Spleen (tissue), 11 donors: Measurements from ENCODE around the gene UBAC1. TPM values are rescaled to one million over a fixed set of nuclear protein-coding genes. Genes with fewer than 3 reads are reported as not detected.
"Not testable (repeated sequence)": the region's sequence is repeated elsewhere in the genome, so short reads cannot be mapped to it uniquely, and the experiment has no call there.

Experiments
- DNase-seq: peaks from one replicate; pipeline ENCODE4 v3.0.0-alpha.2; 2020
- H3K27ac ChIP-seq, 8 donors: fragments of 200-600 bp; sonication (generic) in 7 of 8; 1 replicate in 4 of 8; 2 replicates in 4 of 8; pipeline versions ENCODE4 v1.5.0 to v1.8.0; 2016 to 2021; ENCODE audit warnings: inconsistent platforms in 4 of 8, mild to moderate bottlenecking in 4 of 8, moderate library complexity in 1 of 8
- H3K27me3 ChIP-seq, 7 donors: fragments of 200-600 bp; sonication (generic) in 6 of 7; replicated peaks in 1 of 7; 1 replicate in 4 of 7; 2 replicates in 3 of 7; pipeline versions ENCODE4 v1.5.0 to v1.8.0; 2016 to 2021; ENCODE audit warnings: inconsistent platforms in 3 of 7, mild to moderate bottlenecking in 1 of 7
- H3K36me3 ChIP-seq, 6 donors: fragments of 200-600 bp; sonication (generic) in 5 of 6; 1 replicate in 4 of 6; 2 replicates in 2 of 6; pipeline versions ENCODE4 v1.5.0 to v1.8.0; 2016 to 2021; ENCODE audit warnings: inconsistent platforms in 2 of 6
- H3K4me1 ChIP-seq, 6 donors: fragments of 200-600 bp; sonication (generic) in 5 of 6; 1 replicate in 3 of 6; 2 replicates in 3 of 6; pipeline versions ENCODE4 v1.5.0 to v1.8.0; 2016 to 2021; ENCODE audit warnings: inconsistent platforms in 3 of 6
- H3K4me3 ChIP-seq, 8 donors: fragments of 200-600 bp; sonication (generic) in 7 of 8; 1 replicate in 4 of 8; 2 replicates in 4 of 8; pipeline versions ENCODE4 v1.5.0 to v1.8.0; 2016 to 2021; ENCODE audit warnings: inconsistent platforms in 4 of 8, mild to moderate bottlenecking in 4 of 8, moderate library complexity in 2 of 8
- H3K9me3 ChIP-seq, 8 donors: fragments of 200-600 bp; sonication (generic) in 7 of 8; 1 replicate in 4 of 8; 2 replicates in 4 of 8; pipeline versions ENCODE4 v1.5.0 to v1.8.0; 2016 to 2021; ENCODE audit warnings: inconsistent platforms in 4 of 8
- CTCF ChIP-seq, 11 experiments: fragments of 200-600 bp in 7 of 11; fragments of 450-650 bp in 4 of 11; sonication (generic) in 4 of 11; IDR thresholded peaks in 8 of 11; conservative IDR thresholded peaks in 3 of 11; 1 replicate in 7 of 11; 2 replicates in 4 of 11; pipeline versions ENCODE4 v1.4.0 to v1.8.0; 2016 to 2021; ENCODE audit warnings: antibody characterized with exemption in 11 of 11, inconsistent platforms in 4 of 11, mild to moderate bottlenecking in 1 of 11
- POLR2A ChIP-seq, 3 donors: fragments of 450-650 bp; IDR thresholded peaks; one replicate each; pipeline ENCODE4 v1.5.1; 2017; ENCODE audit warnings: antibody characterized with exemption in 3 of 3, mild to moderate bottlenecking in 1 of 3
- POLR2AphosphoS5 ChIP-seq, 3 donors: sonication (generic); formaldehyde crosslinking; IDR thresholded peaks; one replicate each; pipeline ENCODE4 v1.5.1; 2017; ENCODE audit warnings: antibody characterized with exemption in 3 of 3
- WGBS, 5 donors: extraction: QIAGEN DNeasy Blood & Tissue Kit in 3 of 5; methylation state at CpG; one replicate each; pipeline versions ENCODE4 v1.1.5 to v1.1.7; 2013 to 2018; 5-methylcytosine and 5-hydroxymethylcytosine counted together
- intact Hi-C: fragments of 100-400 bp; cut with DNase I; formaldehyde crosslinking; loops from one replicate; pipeline ENCODE4 v1.15.0; 2023; ENCODE audit warnings: low total_unique reads
- polyA plus RNA-seq, 3 donors: library from polyadenylated mRNA; stranded (reverse); fragments of 200-250 nt; gene quantifications; one replicate each; pipeline ENCODE4 v1.2.1, GENCODE V29; 2013
- total RNA-seq, 7 donors: library from RNA; depleted of rRNA in 3 of 7; stranded (reverse); fragments of >200 nt in 3 of 7; fragmentation: NEBNext Ultra II Directional in 4 of 7; extraction: Animal tissue kit (Norgen Biotek cat#: 25700) in 4 of 7; gene quantifications; one replicate each; pipeline versions ENCODE4 v1.1.0 to v1.2.1, GENCODE V29; 2016 to 2021
- donor health status: healthy with polysubstance abuse.
- donor health status: DM: no; HTN: no; CAD: no; lungs with moderate emphysema.
- donor health status: DM: no; HTN: no; CAD: no.
- donor health status: Bipolar disorder and iron deficiency.
- donor health status: healthy.
- donor health status: DM: no; HTN: no; CAD: no.
- donor health status: DM: yes; HTN: yes; CAD: no.

UBAC1 gene
- total and polyA plus RNA-seq, 10 donors: 28.0 to 45.8 (median 34.5) TPM

- Histone ChIP-seq H3K27ac (no peak overlapping the region), H3K4me1 (peaks cover 0 to 60% (median 18%) of the 10 kb centered on the region in 6 donors), H3K27me3 (no peaks in the 10 kb centered on the region), H3K36me3 (no peaks in the 10 kb centered on the region), H3K9me3 (no peaks in the 10 kb centered on the region), H3K4me3 (no peak overlapping the region)
- TF ChIP-seq CTCF (IDR thresholded peaks at IDR 0.05 in 8 of 11, conservative IDR thresholded peaks at IDR 0.05 in 3 of 11) (no peak), POLR2A (IDR thresholded peaks at IDR 0.05) (no peak), POLR2AphosphoS5 (IDR thresholded peaks at IDR 0.05) (no peak)
- WGBS, 5 donors: 65 to 73% (median 65%) methylated on average over 11 of the region's 11 CpGs
- intact Hi-C loops: no loop called here
- peak; percentile 30 for DNase-seq
These were observed 62.4 kb downstream of the UBAC1 start for GRCh38 chr9:135898634-135899407.

GRCh38 chr9:135896626-135897025 lies 64.5 kb downstream of the UBAC1 start:
- intact Hi-C loops: no loop called here
- Histone ChIP-seq H3K27ac (no peak overlapping the region), H3K4me3 (no peak overlapping the region), H3K36me3 (no peaks in the 10 kb centered on the region), H3K4me1 (peaks cover 0 to 53% (median 10%) of the 10 kb centered on the region in 6 donors), H3K9me3 (no peaks in the 10 kb centered on the region), H3K27me3 (no peaks in the 10 kb centered on the region)
- 82 to 94% (median 87%) methylated on average over 2 of the region's 2 CpGs for WGBS, 5 donors
- no peak for TF ChIP-seq POLR2A (IDR thresholded peaks at IDR 0.05)
- DNase-seq: peak; percentile 21

GRCh38 chr9:135896205-135896604 lies 65.0 kb downstream of the UBAC1 start:
- no peak overlapping the region for H3K27ac ChIP-seq
- WGBS, 5 donors: 54 to 71% (median 68%) methylated on average over 3 of the region's 3 CpGs
- H3K9me3 ChIP-seq: no peaks in the 10 kb centered on the region
- H3K36me3 ChIP-seq: no peaks in the 10 kb centered on the region
- no peak for DNase-seq
- H3K4me1 ChIP-seq: peaks cover 0 to 56% (median 12%) of the 10 kb centered on the region in 6 donors
- H3K27me3 ChIP-seq: no peaks in the 10 kb centered on the region
- intact Hi-C loops: no loop called here
- no peak overlapping the region for H3K4me3 ChIP-seq
- no peak for TF ChIP-seq POLR2AphosphoS5 (IDR thresholded peaks at IDR 0.05)

- Histone ChIP-seq H3K27ac (no peak overlapping the region), H3K36me3 (no peaks in the 10 kb centered on the region), H3K4me1 (peaks cover 0 to 64% (median 15%) of the 10 kb centered on the region in 6 donors), H3K27me3 (no peaks in the 10 kb centered on the region), H3K4me3 (no peak overlapping the region), H3K9me3 (no peaks in the 10 kb centered on the region)
- intact Hi-C loops: no loop called here
- DNase-seq: no peak
- WGBS, 5 donors: 91 to 95% (median 93%) methylated on average over 4 of the region's 4 CpGs
- TF ChIP-seq CTCF (IDR thresholded peaks at IDR 0.05 in 8 of 11, conservative IDR thresholded peaks at IDR 0.05 in 3 of 11): no peak
- TF ChIP-seq POLR2AphosphoS5 (IDR thresholded peaks at IDR 0.05): no peak
- TF ChIP-seq POLR2A (IDR thresholded peaks at IDR 0.05): no peak
These were observed 65.8 kb downstream of the UBAC1 start for GRCh38 chr9:135895202-135895848.

GRCh38 chr9:135893104-135893503 lies 68.1 kb downstream of the UBAC1 start:
- no peak overlapping the region for H3K4me3 ChIP-seq
- no peaks in the 10 kb centered on the region for H3K27me3 ChIP-seq
- no peaks in the 10 kb centered on the region for H3K36me3 ChIP-seq
- WGBS, 5 donors: 81 to 95% (median 83%) methylated on average over 1 of the region's 1 CpG
- no peak for DNase-seq
- no peaks in the 10 kb centered on the region for H3K9me3 ChIP-seq
- H3K4me1 ChIP-seq: peaks cover 4 to 74% (median 29%) of the 10 kb centered on the region in 6 donors
- H3K27ac ChIP-seq: no peak overlapping the region
- TF ChIP-seq POLR2A (IDR thresholded peaks at IDR 0.05): no peak
- TF ChIP-seq POLR2AphosphoS5 (IDR thresholded peaks at IDR 0.05): no peak
- TF ChIP-seq CTCF (IDR thresholded peaks at IDR 0.05 in 8 of 11, conservative IDR thresholded peaks at IDR 0.05 in 3 of 11): no peak
- intact Hi-C loops: no loop called here

GRCh38 chr9:135892327-135892726 lies 68.8 kb downstream of the UBAC1 start:
- DNase-seq, H3K27ac ChIP-seq, intact Hi-C loops, H3K36me3 ChIP-seq, H3K9me3 ChIP-seq, H3K4me3 ChIP-seq, H3K27me3 ChIP-seq: not testable (repeated sequence)
- WGBS, 5 donors: 90 to 97% (median 96%) methylated on average over 6 of the region's 6 CpGs
- H3K4me1 ChIP-seq: peaks cover 12 to 82% (median 37%) of the 10 kb centered on the region in 6 donors
